Measurements from ENCODE around the gene CHGA.

GRCh38 chr14:92938890-92939671, 16.1 kb downstream of the CHGA start:
- TF ChIP-seq CTCF (IDR thresholded peaks at IDR 0.05) (no peak), POLR2AphosphoS5 (IDR thresholded peaks at IDR 0.05) (no peak), EP300 (IDR thresholded peaks at IDR 0.05) (no peak), POLR2A (IDR thresholded peaks at IDR 0.05) (no peak)
